MM.1S (cell line): ENCODE measurements around the gene BCDIN3D.

ENCODE experiments used
- DNase-seq: peaks from one replicate; pipeline ENCODE4 v3.0.0-alpha.2; 2015
- H2AFZ ChIP-seq: fragments of 300-600 bp; sonication (generic); 2 replicates; pipeline ENCODE4 v1.6.0; 2016; ENCODE audit warnings: antibody characterized with exemption, low read length
- H3F3A ChIP-seq: fragments of 300-600 bp; sonication (generic); 2 replicates; pipeline ENCODE4 v1.6.1; 2016; ENCODE audit warnings: mild to moderate bottlenecking, antibody characterized with exemption, low read length, moderate library complexity, mixed read lengths; ENCODE audit not compliant: insufficient read depth
- H3K27ac ChIP-seq: fragments of 300-600 bp; sonication (generic); 2 replicates; pipeline ENCODE4 v1.5.1; 2016; ENCODE audit warnings: mild to moderate bottlenecking, low read length
- H3K27me3 ChIP-seq: fragments of 300-600 bp; sonication (generic); replicated peaks from 2 replicates; pipeline ENCODE4 v1.6.0; 2016; ENCODE audit warnings: low read length; ENCODE audit not compliant: insufficient read depth
- H3K36me3 ChIP-seq: fragments of 300-600 bp; sonication (generic); replicated peaks from 2 replicates; pipeline ENCODE4 v1.6.1; 2016; ENCODE audit warnings: mild to moderate bottlenecking, low read length, mixed read lengths; ENCODE audit not compliant: insufficient read depth
- H3K4me1 ChIP-seq: fragments of 300-600 bp; sonication (generic); 2 replicates; pipeline ENCODE4 v1.6.1; 2016; ENCODE audit warnings: low read length, mixed read lengths
- H3K4me2 ChIP-seq: fragments of 300-600 bp; sonication (generic); 2 replicates; pipeline ENCODE4 v1.6.0; 2016; ENCODE audit warnings: low read depth, low read length
- H3K4me3 ChIP-seq: fragments of 300-600 bp; sonication (generic); 2 replicates; pipeline ENCODE4 v1.5.1; 2016; ENCODE audit warnings: low read length, mixed read lengths
- H3K79me2 ChIP-seq: fragments of 300-600 bp; sonication (generic); 2 replicates; pipeline ENCODE4 v1.6.1; 2016; ENCODE audit warnings: mixed run types, low read length, mixed read lengths
- H3K9ac ChIP-seq: fragments of 300-600 bp; sonication (generic); 2 replicates; pipeline ENCODE4 v1.6.1; 2016; ENCODE audit warnings: low read length, mixed read lengths
- H3K9me2 ChIP-seq: fragments of 300-600 bp; sonication (generic); replicated peaks from 2 replicates; pipeline ENCODE4 v1.6.1; 2016; ENCODE audit warnings: mild to moderate bottlenecking, low read length, mixed read lengths; ENCODE audit not compliant: insufficient read depth
- H3K9me3 ChIP-seq: fragments of 300-600 bp; sonication (generic); replicated peaks from 2 replicates; pipeline ENCODE4 v1.6.1; 2016; ENCODE audit warnings: mild to moderate bottlenecking, low read length, mixed read lengths; ENCODE audit not compliant: insufficient read depth
- H4K20me1 ChIP-seq: fragments of 300-600 bp; sonication (generic); 2 replicates; pipeline ENCODE4 v1.6.1; 2016; ENCODE audit warnings: mild to moderate bottlenecking, low read length, moderate library complexity, mixed read lengths; ENCODE audit not compliant: insufficient read depth
- EZH2 ChIP-seq: fragments of 300-600 bp; sonication (generic); optimal IDR thresholded peaks from 2 replicates; pipeline ENCODE3; 2017; ENCODE audit warnings: low read depth, mild to moderate bottlenecking, antibody characterized with exemption, low read length, mixed read lengths
- EZH2phosphoT487 ChIP-seq: fragments of 300-600 bp; sonication (generic); IDR thresholded peaks from 2 replicates; pipeline ENCODE4 v1.6.1; 2018; ENCODE audit warnings: antibody characterized with exemption, low read length
- TF ChIP-seq, protein P1 (sequence below): fragments of 300-600 bp; sonication (generic); IDR thresholded peaks from 2 replicates; pipeline ENCODE4 v1.5.1; 2016; ENCODE audit warnings: antibody characterized with exemption, low read length, mixed read lengths

The BCDIN3D gene

DNA sequence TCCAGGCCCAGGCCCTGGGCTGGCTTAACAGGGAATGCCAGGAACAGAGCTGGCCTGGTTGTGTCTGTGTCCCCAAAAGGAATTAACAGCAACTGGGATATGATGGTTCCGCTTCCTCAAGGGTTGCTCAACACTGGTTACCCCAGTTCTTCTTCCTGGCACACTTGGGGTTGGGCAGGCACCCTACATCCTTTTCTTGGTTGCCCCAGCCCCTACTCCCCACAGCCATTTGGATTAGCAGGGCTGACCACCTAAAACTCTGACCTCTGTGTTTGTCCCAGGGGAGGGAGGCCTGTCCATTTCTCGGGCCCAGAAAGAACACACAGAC lies 45.5 kb downstream of the BCDIN3D start:
- Histone ChIP-seq H3K9me3 (no peaks in the 10 kb centered on the region), H3K4me3 (no peak overlapping the region), H3F3A (no peaks in the 10 kb centered on the region), H3K4me2 (no peak overlapping the region), H3K4me1 (no peaks in the 10 kb centered on the region), H2AFZ (no peak overlapping the region), H3K79me2 (no peaks in the 10 kb centered on the region), H3K27me3 (no peaks in the 10 kb centered on the region), H3K36me3 (no peaks in the 10 kb centered on the region), H3K27ac (no peak overlapping the region), H4K20me1 (no peaks in the 10 kb centered on the region), H3K9me2 (no peaks in the 10 kb centered on the region), H3K9ac (no peak overlapping the region)
- DNase-seq = no peak
- TF ChIP-seq, protein P1, sequence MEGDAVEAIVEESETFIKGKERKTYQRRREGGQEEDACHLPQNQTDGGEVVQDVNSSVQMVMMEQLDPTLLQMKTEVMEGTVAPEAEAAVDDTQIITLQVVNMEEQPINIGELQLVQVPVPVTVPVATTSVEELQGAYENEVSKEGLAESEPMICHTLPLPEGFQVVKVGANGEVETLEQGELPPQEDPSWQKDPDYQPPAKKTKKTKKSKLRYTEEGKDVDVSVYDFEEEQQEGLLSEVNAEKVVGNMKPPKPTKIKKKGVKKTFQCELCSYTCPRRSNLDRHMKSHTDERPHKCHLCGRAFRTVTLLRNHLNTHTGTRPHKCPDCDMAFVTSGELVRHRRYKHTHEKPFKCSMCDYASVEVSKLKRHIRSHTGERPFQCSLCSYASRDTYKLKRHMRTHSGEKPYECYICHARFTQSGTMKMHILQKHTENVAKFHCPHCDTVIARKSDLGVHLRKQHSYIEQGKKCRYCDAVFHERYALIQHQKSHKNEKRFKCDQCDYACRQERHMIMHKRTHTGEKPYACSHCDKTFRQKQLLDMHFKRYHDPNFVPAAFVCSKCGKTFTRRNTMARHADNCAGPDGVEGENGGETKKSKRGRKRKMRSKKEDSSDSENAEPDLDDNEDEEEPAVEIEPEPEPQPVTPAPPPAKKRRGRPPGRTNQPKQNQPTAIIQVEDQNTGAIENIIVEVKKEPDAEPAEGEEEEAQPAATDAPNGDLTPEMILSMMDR = no peak
- TF ChIP-seq EZH2 = no peak
- no peak for TF ChIP-seq EZH2phosphoT487

DNA sequence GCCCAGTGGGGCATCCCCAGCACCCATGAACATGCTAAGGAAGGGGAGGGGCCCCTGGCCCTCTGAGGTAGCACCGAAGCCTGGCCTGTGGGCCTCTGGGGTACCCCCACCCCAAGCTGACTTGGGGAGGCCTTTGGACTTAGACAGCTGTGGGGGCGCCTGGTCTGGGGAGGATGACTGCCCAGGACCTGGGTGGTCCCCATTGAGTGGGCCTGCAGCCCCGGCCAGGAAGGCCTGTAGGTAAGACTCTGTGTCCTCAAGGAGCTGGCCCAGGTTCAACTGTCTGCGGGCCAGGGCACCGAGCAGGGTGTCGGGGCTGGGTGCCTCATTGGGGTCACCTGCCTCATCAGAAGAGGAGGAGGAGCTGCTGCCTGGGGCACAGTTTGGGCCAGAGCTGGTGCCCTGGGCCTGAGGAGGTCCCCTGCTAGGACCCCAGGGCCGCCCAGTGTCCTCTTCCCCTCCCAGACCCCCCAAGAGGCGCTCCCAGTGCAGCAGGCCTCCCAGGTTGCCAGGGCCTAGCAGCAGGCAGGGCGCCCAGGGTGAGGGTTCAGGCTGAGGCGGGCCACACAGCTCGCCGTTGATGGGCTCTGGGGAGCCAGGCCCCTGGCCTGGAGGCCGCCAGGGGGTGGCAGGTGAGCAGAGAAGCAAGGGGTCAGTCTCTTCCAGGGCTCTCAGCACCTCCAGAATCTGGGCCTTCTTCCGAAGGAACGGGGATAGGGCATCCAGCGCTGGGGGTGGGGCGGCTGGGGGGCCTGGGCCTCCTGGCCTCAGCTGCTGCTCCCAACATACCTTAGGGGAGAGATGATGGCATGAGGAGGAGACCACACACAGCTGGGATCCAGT lies 46.1 kb downstream of the BCDIN3D start:
- Histone ChIP-seq H3K4me2 (no peak overlapping the region), H3K36me3 (no peaks in the 10 kb centered on the region), H3K27me3 (no peaks in the 10 kb centered on the region; the same call in 1 of the 2 replicates), H3K4me1 (no peaks in the 10 kb centered on the region), H3K79me2 (no peaks in the 10 kb centered on the region), H3K4me3 (no peak overlapping the region), H2AFZ (no peak overlapping the region), H4K20me1 (no peaks in the 10 kb centered on the region), H3K9me3 (no peaks in the 10 kb centered on the region), H3K27ac (no peak overlapping the region), H3K9me2 (no peaks in the 10 kb centered on the region), H3F3A (no peaks in the 10 kb centered on the region), H3K9ac (no peak overlapping the region)
- TF ChIP-seq EZH2phosphoT487 = no peak
- no peak for TF ChIP-seq EZH2
- TF ChIP-seq, protein P1 = no peak
- no peak for DNase-seq

DNA sequence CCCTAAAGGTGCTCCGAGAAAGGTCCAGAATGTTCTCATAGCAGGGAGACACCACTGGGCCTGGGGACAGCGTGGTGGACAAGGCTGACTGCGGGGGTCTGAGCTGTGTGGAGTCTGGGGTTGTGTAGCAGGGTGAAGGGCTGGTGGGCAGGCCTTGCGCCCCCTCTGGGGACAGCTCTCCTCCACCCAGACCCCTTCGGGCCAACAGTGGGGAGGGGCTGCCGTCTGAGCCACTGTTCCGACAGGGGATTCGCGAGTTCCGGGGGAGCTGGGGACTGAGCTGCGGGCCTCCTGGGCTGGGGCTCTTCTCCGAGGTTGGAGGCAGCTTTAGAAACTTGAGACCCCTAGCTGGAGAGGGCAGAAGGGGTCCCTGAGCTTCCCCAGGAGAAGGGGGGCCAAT lies 46.8 kb downstream of the BCDIN3D start:
- Histone ChIP-seq H3K79me2 (no peaks in the 10 kb centered on the region), H3K9me3 (no peaks in the 10 kb centered on the region), H3K36me3 (no peaks in the 10 kb centered on the region), H3K4me2 (no peak overlapping the region), H3K9ac (no peak overlapping the region), H3K9me2 (no peaks in the 10 kb centered on the region), H2AFZ (no peak overlapping the region), H3K27ac (no peak overlapping the region), H3F3A (no peaks in the 10 kb centered on the region), H3K4me3 (no peak overlapping the region), H4K20me1 (no peaks in the 10 kb centered on the region), H3K4me1 (no peaks in the 10 kb centered on the region), H3K27me3 (peaks cover under 1% of the 10 kb centered on the region)
- no peak for TF ChIP-seq EZH2phosphoT487
- no peak for TF ChIP-seq EZH2
- TF ChIP-seq, protein P1 = no peak
- no peak for DNase-seq
